Hypothalamus (tissue), 51 donors: ENCODE data around the gene CCDC92.
A peak's percentile ranks its signal among the peaks of the same experiment; 100 is the strongest.

Experiments used
- DNase-seq, 51 donors: peaks; one replicate each; lab custom pipeline; 2025; lab: John Stamatoyannopoulos, UW

CCDC92 gene

GRCh38 chr12:123951467-123951866, 21.2 kb downstream of the CCDC92 start:
- DNase-seq = no peak

GRCh38 chr12:123950476-123951349, 21.9 kb downstream of the CCDC92 start:
- DNase-seq = no peak

GRCh38 chr12:123949770-123950165, 22.9 kb downstream of the CCDC92 start:
- DNase-seq = no peak

GRCh38 chr12:123948796-123949769, 23.5 kb downstream of the CCDC92 start:
- peak in 8 of 51 donors; percentile 13 to 62 (median 33) for DNase-seq

- DNase-seq = peak in 15 of 51 donors; percentile 12 to 57 (median 25)
Observed at GRCh38 chr12:123948401-123948795, 24.2 kb downstream of the CCDC92 start.

- peak in 5 of 51 donors; percentile 20 to 41 (median 23) for DNase-seq
Observed at GRCh38 chr12:123947531-123947930, 25.1 kb downstream of the CCDC92 start.

- DNase-seq = peak in 4 of 51 donors; percentile 15 to 43 (median 18)
Observed at GRCh38 chr12:123946516-123947505, 25.8 kb downstream of the CCDC92 start.

- no peak for DNase-seq
Observed at GRCh38 chr12:123946152-123946515, 26.5 kb downstream of the CCDC92 start.

GRCh38 chr12:123945287-123946151, 27.1 kb downstream of the CCDC92 start:
- no peak for DNase-seq

GRCh38 chr12:123944696-123945095, 27.9 kb downstream of the CCDC92 start:
- DNase-seq = no peak

GRCh38 chr12:123943816-123944215, 28.8 kb downstream of the CCDC92 start:
- DNase-seq = no peak

GRCh38 chr12:123942911-123943648, 29.6 kb downstream of the CCDC92 start:
- DNase-seq = peak in 1 of 51 donors; percentile 13

- peak in 2 of 51 donors; percentile 13 to 73 for DNase-seq
Observed at GRCh38 chr12:123942238-123942653, 30.4 kb downstream of the CCDC92 start.

- no peak for DNase-seq
Observed at GRCh38 chr12:123941624-123942237, 30.9 kb downstream of the CCDC92 start.

GRCh38 chr12:123941000-123941399, 31.6 kb downstream of the CCDC92 start:
- no peak for DNase-seq

GRCh38 chr12:123940627-123940966, 32.0 kb downstream of the CCDC92 start:
- DNase-seq = no peak

GRCh38 chr12:123939716-123940626, 32.7 kb downstream of the CCDC92 start:
- DNase-seq = peak in 1 of 51 donors; percentile 29
